Measurements from ENCODE around the gene TCF7L1. TPM values are rescaled to one million over a fixed set of nuclear protein-coding genes. Genes with fewer than 3 reads are reported as not detected.

The TCF7L1 gene
- polyA plus RNA-seq, 3 donors, result 0.05 to 0.09 TPM; not detected in 1

GRCh38 chr2:85112906-85113625 is 20.1 kb upstream of the TCF7L1 start:
- Mint-ChIP-seq H3K27me3 (ENCODE audit: low read depth in 3 of 3) (peaks cover 5 to 11% (median 6%) of the 10 kb centered on the region in 3 donors), H3K4me1 (no peaks in the 10 kb centered on the region), H3K36me3 (no peaks in the 10 kb centered on the region), H3K27ac (no peak overlapping the region), H3K9me3 (peaks cover 0 to 5% (median 1%) of the 10 kb centered on the region in 7 donors), H3K4me3 (no peak overlapping the region)
- DNase-seq, result no peak
- Histone ChIP-seq H3K4me2 (replicated peaks; ENCODE audit: extremely low read depth, low read length, poor library complexity, severe bottlenecking) (no peak overlapping the region), H3K9me3 (replicated peaks in 1 of 2; ENCODE audit: control insufficient read depth in 1 of 2, insufficient read depth in 1 of 2, low read length in 2 of 2) (no peaks in the 10 kb centered on the region), H3K9ac (ENCODE audit: insufficient read depth, low read length, poor library complexity, severe bottlenecking) (no peak overlapping the region), H2AFZ (ENCODE audit: insufficient read depth, low read depth, low read length, poor library complexity, severe bottlenecking) (no peak overlapping the region), H3K79me2 (ENCODE audit: insufficient read depth, low read length) (no peaks in the 10 kb centered on the region), H3K27ac (ENCODE audit: low read depth in 1 of 2, low read length in 2 of 2) (no peak overlapping the region), H3K4me1 (ENCODE audit: control insufficient read depth in 1 of 2, insufficient read depth in 2 of 2, low read length in 2 of 2) (no peaks in the 10 kb centered on the region), H3K27me3 (ENCODE audit: control insufficient read depth in 2 of 2, insufficient read depth in 2 of 2, low read length in 2 of 2) (peaks cover 4 to 5% of the 10 kb centered on the region in 2 donors), H3K36me3 (replicated peaks in 1 of 2; ENCODE audit: control insufficient read depth in 1 of 2, insufficient read depth in 2 of 2, low read length in 2 of 2) (no peaks in the 10 kb centered on the region), H3K4me3 (replicated peaks in 1 of 3; ENCODE audit: low read depth in 2 of 3, low read length in 3 of 3) (no peak overlapping the region), H4K20me1 (ENCODE audit: insufficient read depth, low read length) (no peaks in the 10 kb centered on the region)
- no peak for TF ChIP-seq CTCF (IDR thresholded peaks at IDR 0.05)
- intact Hi-C loops (cut with micrococcal nuclease), result no loop called here
- no CpG with 5 or more reads among the region's 2 CpGs for WGBS (ENCODE audit: insufficient coverage)

DNA sequence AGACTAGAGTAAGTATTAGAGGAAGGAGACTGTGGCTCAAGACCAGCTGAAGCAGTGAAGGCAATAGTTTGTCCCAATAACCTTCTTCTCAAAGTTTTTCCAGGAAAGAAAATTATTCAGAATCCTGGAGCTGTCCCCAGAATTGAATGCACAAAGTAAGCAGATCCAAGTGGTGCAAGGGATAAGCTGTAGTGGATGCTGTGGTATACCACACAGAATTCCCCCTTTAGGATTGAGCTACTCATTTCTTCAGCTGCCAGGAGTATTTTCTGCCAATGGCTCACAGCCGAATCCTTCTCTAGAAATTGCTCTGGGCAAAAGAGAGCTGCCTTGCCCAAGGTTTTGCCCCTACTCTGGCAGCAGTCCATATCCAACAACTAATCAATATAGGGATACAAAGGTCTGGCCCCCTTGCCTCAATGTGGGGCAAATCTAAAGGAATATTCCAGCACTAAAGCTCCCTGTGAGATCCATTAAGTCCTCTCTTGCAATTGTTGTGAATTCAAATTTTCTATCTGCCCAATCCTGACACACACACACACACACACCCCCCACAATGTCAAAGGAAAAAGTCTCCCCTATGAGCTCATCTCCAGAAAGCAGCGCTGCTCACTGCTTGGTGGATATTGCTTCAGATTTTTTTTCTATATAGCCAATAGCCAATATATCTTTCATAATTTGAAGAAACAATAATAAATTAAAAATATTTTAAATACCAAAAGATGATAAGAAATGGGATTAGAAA is 18.4 kb upstream of the TCF7L1 start:
- H3K36me3 Mint-ChIP-seq, result no peaks in the 10 kb centered on the region
- no peaks in the 10 kb centered on the region for H3K4me1 Mint-ChIP-seq
- Histone ChIP-seq H3K9ac (ENCODE audit: insufficient read depth, low read length, poor library complexity, severe bottlenecking) (no peak overlapping the region), H3K4me3 (replicated peaks in 1 of 3; ENCODE audit: low read depth in 2 of 3, low read length in 3 of 3) (no peak overlapping the region), H3K27me3 (ENCODE audit: control insufficient read depth in 2 of 2, insufficient read depth in 2 of 2, low read length in 2 of 2) (peaks cover 4 to 6% of the 10 kb centered on the region in 2 donors), H2AFZ (ENCODE audit: insufficient read depth, low read depth, low read length, poor library complexity, severe bottlenecking) (no peak overlapping the region), H4K20me1 (ENCODE audit: insufficient read depth, low read length) (no peaks in the 10 kb centered on the region), H3K27ac (ENCODE audit: low read depth in 1 of 2, low read length in 2 of 2) (no peak overlapping the region), H3K36me3 (replicated peaks in 1 of 2; ENCODE audit: control insufficient read depth in 1 of 2, insufficient read depth in 2 of 2, low read length in 2 of 2) (no peaks in the 10 kb centered on the region), H3K4me1 (ENCODE audit: control insufficient read depth in 1 of 2, insufficient read depth in 2 of 2, low read length in 2 of 2) (no peaks in the 10 kb centered on the region), H3K9me3 (replicated peaks in 1 of 2; ENCODE audit: control insufficient read depth in 1 of 2, insufficient read depth in 1 of 2, low read length in 2 of 2) (no peaks in the 10 kb centered on the region), H3K4me2 (replicated peaks; ENCODE audit: extremely low read depth, low read length, poor library complexity, severe bottlenecking) (no peak overlapping the region), H3K79me2 (ENCODE audit: insufficient read depth, low read length) (no peaks in the 10 kb centered on the region)
- no peak overlapping the region for H3K27ac Mint-ChIP-seq
- peaks cover 6 to 9% (median 6%) of the 10 kb centered on the region in 3 donors for H3K27me3 Mint-ChIP-seq (ENCODE audit: low read depth in 3 of 3)
- no peak for DNase-seq
- no peak for TF ChIP-seq CTCF (IDR thresholded peaks at IDR 0.05)
- WGBS (ENCODE audit: insufficient coverage), result no CpG with 5 or more reads among the region's 2 CpGs
- intact Hi-C loops (cut with micrococcal nuclease), result no loop called here
- H3K9me3 Mint-ChIP-seq, result peaks cover 0 to 5% (median 1%) of the 10 kb centered on the region in 7 donors
- no peak overlapping the region for H3K4me3 Mint-ChIP-seq

All from CD14-positive monocyte (primary cell).